H1 (cell line): ENCODE results near the gene RASAL1. TPM values are rescaled to one million over a fixed set of nuclear protein-coding genes. Genes with fewer than 3 reads are reported as not detected.

Experiments used
- CTCF ChIA-PET: fragments of 300-600 bp; sonication (Branson Sonifier 250); formaldehyde crosslinking; loops from one replicate; lab custom pipeline; 2021; ENCODE audit not compliant: partially characterized antibody; lab: Charles Lee
- POLR2A ChIA-PET: fragments of 300-600 bp; sonication (Branson Sonifier 250); formaldehyde crosslinking; loops from one replicate; lab custom pipeline; 2021; ENCODE audit warnings: inconsistent platforms; ENCODE audit not compliant: partially characterized antibody; lab: Charles Lee
- DNase-seq, 2 experiments: peaks; one replicate each; pipeline versions ENCODE4 v3.0.0 to v3.0.0-alpha.2; 2010 to 2022; ENCODE audit warnings: low spot score in 2 of 2, low read depth in 1 of 2, mixed read lengths in 1 of 2
- FAIRE-seq: peaks from 2 replicates; lab custom pipeline; 2011; peaks lifted over from hg19 to GRCh38; lab: Jason Lieb, UNC
- H2AFZ ChIP-seq: 2 replicates; pipeline ENCODE4 v1.8.1; 2012; ENCODE audit warnings: low read length, inconsistent platforms
- H2AK5ac ChIP-seq: 2 replicates; pipeline ENCODE4 v1.6.1; 2013; ENCODE audit warnings: low read depth, low read length
- H2BK120ac ChIP-seq: replicated peaks from 2 replicates; pipeline ENCODE3; 2013; ENCODE audit warnings: low read depth, low read length, inconsistent platforms
- H2BK12ac ChIP-seq: 2 replicates; pipeline ENCODE4 v1.6.1; 2013; ENCODE audit warnings: low read depth, low read length
- H2BK15ac ChIP-seq: 2 replicates; pipeline ENCODE4 v1.6.1; 2013; ENCODE audit warnings: low read length
- H2BK20ac ChIP-seq: 2 replicates; pipeline ENCODE4 v1.6.1; 2013; ENCODE audit warnings: low read length
- H2BK5ac ChIP-seq: 2 replicates; pipeline ENCODE4 v1.6.1; 2013; ENCODE audit warnings: low read depth, low read length
- H3K14ac ChIP-seq: 2 replicates; pipeline ENCODE4 v1.6.1; 2013; ENCODE audit warnings: inconsistent platforms; ENCODE audit not compliant: insufficient read length
- H3K18ac ChIP-seq: 2 replicates; pipeline ENCODE4 v1.6.1; 2013; ENCODE audit warnings: low read length; ENCODE audit errors: extremely low read depth
- H3K23ac ChIP-seq: 2 replicates; pipeline ENCODE4 v1.6.1; 2013; ENCODE audit warnings: inconsistent platforms; ENCODE audit not compliant: insufficient read length
- H3K23me2 ChIP-seq: 2 replicates; pipeline ENCODE4 v1.6.1; 2013; ENCODE audit warnings: low read depth, low read length
- H3K27ac ChIP-seq: 2 replicates; pipeline ENCODE4 v1.6.1; 2011; ENCODE audit warnings: low read depth, low read length, inconsistent platforms
- H3K27me3 ChIP-seq, 4 experiments: replicated peaks in 1 of 4; 1 replicate in 1 of 4; 2 replicates in 3 of 4; pipeline versions ENCODE4 v1.6.1 to v1.8.1; 2011 to 2013; ENCODE audit warnings: low read length in 3 of 4, mild to moderate bottlenecking in 3 of 4, inconsistent platforms in 2 of 4, mixed read lengths in 2 of 4, moderate library complexity in 1 of 4; ENCODE audit not compliant: control insufficient read depth in 3 of 4, insufficient read depth in 3 of 4; ENCODE audit errors: extremely low read depth in 1 of 4
- H3K36me3 ChIP-seq, 4 experiments: 2 replicates each; pipeline versions ENCODE4 v1.6.1 to v1.8.1; 2011 to 2013; ENCODE audit warnings: mild to moderate bottlenecking in 4 of 4, low read length in 3 of 4, moderate library complexity in 2 of 4, control low read depth in 1 of 4, inconsistent platforms in 1 of 4; ENCODE audit not compliant: insufficient read depth in 4 of 4, control insufficient read depth in 2 of 4
- H3K4ac ChIP-seq: replicated peaks from 2 replicates; pipeline ENCODE3; 2013; ENCODE audit warnings: low read length, low read depth, mixed read lengths, inconsistent platforms; ENCODE audit not compliant: insufficient read length
- H3K4me1 ChIP-seq, 4 experiments: replicated peaks in 1 of 4; 1 replicate in 1 of 4; 2 replicates in 3 of 4; pipeline versions ENCODE4 v1.6.1 to v1.8.1; 2011 to 2013; ENCODE audit warnings: low read length in 3 of 4, inconsistent platforms in 2 of 4, mixed read lengths in 1 of 4; ENCODE audit not compliant: insufficient read depth in 4 of 4, control insufficient read depth in 3 of 4
- H3K4me2 ChIP-seq, 2 experiments: 2 replicates each; pipeline versions ENCODE4 v1.6.1 to v1.8.1; 2011 to 2013; ENCODE audit warnings: low read depth in 2 of 2, low read length in 2 of 2, control low read depth in 1 of 2, inconsistent platforms in 1 of 2, mild to moderate bottlenecking in 1 of 2; ENCODE audit not compliant: insufficient read depth in 1 of 2
- H3K4me3 ChIP-seq, 4 experiments: fragments of 200-600, 300-600 bp in 1 of 4; sonication (generic), shearing (Covaris generic), sonication (Bioruptor Twin) in 1 of 4; 2 replicates each; pipeline versions ENCODE4 v1.5.1 to v1.8.1; 2011 to 2016; ENCODE audit warnings: low read length in 4 of 4, low read depth in 3 of 4, control low read depth in 2 of 4, inconsistent platforms in 2 of 4, mild to moderate bottlenecking in 2 of 4, mixed read lengths in 1 of 4, moderate library complexity in 1 of 4; ENCODE audit not compliant: insufficient read depth in 2 of 4; ENCODE audit errors: extremely low read depth in 1 of 4
- H3K56ac ChIP-seq: replicated peaks from 2 replicates; pipeline ENCODE3; 2013; ENCODE audit warnings: low read depth, mild to moderate bottlenecking, mixed read lengths, low read length, inconsistent platforms; ENCODE audit not compliant: insufficient read length
- H3K79me1 ChIP-seq: 2 replicates; pipeline ENCODE4 v1.6.1; 2013; ENCODE audit warnings: low read depth, low read length, control low read depth
- H3K79me2 ChIP-seq, 2 experiments: 2 replicates each; pipeline versions ENCODE4 v1.6.1 to v1.8.1; 2012 to 2013; ENCODE audit warnings: low read length in 2 of 2, mild to moderate bottlenecking in 2 of 2, inconsistent platforms in 1 of 2; ENCODE audit not compliant: insufficient read depth in 2 of 2, control insufficient read depth in 1 of 2
- H3K9ac ChIP-seq, 4 experiments: replicated peaks in 1 of 4; 1 replicate in 1 of 4; 2 replicates in 3 of 4; pipeline versions ENCODE4 v1.6.1 to v1.8.1; 2011 to 2013; ENCODE audit warnings: low read depth in 3 of 4, low read length in 3 of 4, control low read depth in 2 of 4, mild to moderate bottlenecking in 2 of 4, moderate library complexity in 2 of 4, inconsistent platforms in 1 of 4; ENCODE audit errors: extremely low read depth in 1 of 4
- H3K9me3 ChIP-seq, 2 experiments: 2 replicates each; pipeline versions ENCODE4 v1.6.1 to v1.8.1; 2012 to 2013; ENCODE audit warnings: mild to moderate bottlenecking in 2 of 2, moderate library complexity in 2 of 2, control low read depth in 1 of 2, inconsistent platforms in 1 of 2, low read depth in 1 of 2, low read length in 1 of 2, mixed read lengths in 1 of 2; ENCODE audit not compliant: insufficient read depth in 2 of 2
- H4K20me1 ChIP-seq, 2 experiments: replicated peaks in 1 of 2; 2 replicates each; pipeline versions ENCODE3 to v1.8.1; 2011 to 2013; ENCODE audit warnings: inconsistent platforms in 2 of 2, low read length in 2 of 2, mild to moderate bottlenecking in 1 of 2; ENCODE audit not compliant: insufficient read depth in 2 of 2, control insufficient read depth in 1 of 2
- H4K5ac ChIP-seq: 2 replicates; pipeline ENCODE4 v1.6.1; 2013; ENCODE audit warnings: low read length, low read depth, mixed read lengths, inconsistent platforms; ENCODE audit not compliant: insufficient read length
- H4K8ac ChIP-seq: 2 replicates; pipeline ENCODE4 v1.8.0; 2013; ENCODE audit warnings: mild to moderate bottlenecking, moderate library complexity, low read length, inconsistent platforms; ENCODE audit not compliant: insufficient read depth; ENCODE audit errors: extremely low read depth
- H4K91ac ChIP-seq: replicated peaks from 2 replicates; pipeline ENCODE3; 2013; ENCODE audit warnings: low read length, mixed read lengths, inconsistent platforms; ENCODE audit not compliant: insufficient read length
- CHD1 ChIP-seq: IDR thresholded peaks from 2 replicates; pipeline ENCODE4 v1.6.1; 2012; ENCODE audit warnings: low read depth, low read length, improper control_type of control experiment
- CTBP2 ChIP-seq: IDR thresholded peaks from 2 replicates; pipeline ENCODE4 v1.7.0; 2011; ENCODE audit warnings: borderline replicate concordance, mild to moderate bottlenecking, moderate library complexity, mixed read lengths, low read length; ENCODE audit not compliant: insufficient read depth, insufficient read length
- E2F6 ChIP-seq: IDR thresholded peaks from 2 replicates; pipeline ENCODE4 v1.6.1; 2012; ENCODE audit warnings: inconsistent platforms
- NANOG ChIP-seq: IDR thresholded peaks from 2 replicates; pipeline ENCODE4 v1.6.1; 2011; ENCODE audit warnings: low read length, low read depth, mild to moderate bottlenecking, inconsistent platforms; ENCODE audit not compliant: insufficient read depth, poor library complexity, severe bottlenecking
- NRF1 ChIP-seq: IDR thresholded peaks from 2 replicates; pipeline ENCODE4 v1.6.1; 2011; ENCODE audit warnings: mild to moderate bottlenecking, low read depth, low read length, improper control_type of control experiment
- POLR2AphosphoS5 ChIP-seq: IDR thresholded peaks from 2 replicates; pipeline ENCODE4 v1.6.1; 2011; ENCODE audit warnings: low read depth, low read length
- RBBP5 ChIP-seq: IDR thresholded peaks from 2 replicates; pipeline ENCODE4 v1.7.1; 2012; ENCODE audit warnings: low read depth, mild to moderate bottlenecking, inconsistent platforms, low read length, moderate library complexity, borderline replicate concordance
- RXRA ChIP-seq: IDR thresholded peaks from 2 replicates; pipeline ENCODE4 v1.6.1; 2011; ENCODE audit warnings: low read depth, mild to moderate bottlenecking, low read length, moderate library complexity; ENCODE audit not compliant: insufficient read depth
- SIX5 ChIP-seq: IDR thresholded peaks from 2 replicates; pipeline ENCODE4 v1.6.1; 2011; ENCODE audit warnings: mild to moderate bottlenecking, low read depth, low read length
- SP2 ChIP-seq: IDR thresholded peaks from 2 replicates; pipeline ENCODE4 v1.6.1; 2012; ENCODE audit warnings: mild to moderate bottlenecking, low read length, inconsistent platforms
- TCF12 ChIP-seq: IDR thresholded peaks from 2 replicates; pipeline ENCODE4 v1.6.1; 2011; ENCODE audit warnings: low read depth, mild to moderate bottlenecking, low read length
- YY1 ChIP-seq: IDR thresholded peaks from 2 replicates; pipeline ENCODE4 v1.6.1; 2011; ENCODE audit warnings: low read depth, mild to moderate bottlenecking, low read length
- ZNF274 ChIP-seq: IDR thresholded peaks from 2 replicates; pipeline ENCODE4 v1.7.0; 2012; ENCODE audit warnings: low read length, borderline replicate concordance; ENCODE audit errors: extremely low read depth
- WGBS, 2 experiments: shearing (Covaris generic) in 1 of 2; methylation state at CpG; one replicate each; pipeline versions ENCODE4 v1.1.6 to v1.1.7; 2013 to 2015; ENCODE audit warnings: low lambda C conversion rate in 2 of 2, mixed read lengths in 2 of 2, inconsistent platforms in 1 of 2, low coverage in 1 of 2, missing lambda C conversion rate in 1 of 2; ENCODE audit not compliant: insufficient replicate concordance in 2 of 2, insufficient coverage in 1 of 2, insufficient read length in 1 of 2; ENCODE audit errors: extremely low coverage in 1 of 2, missing lambda C conversion rate in 1 of 2; 5-methylcytosine and 5-hydroxymethylcytosine counted together
- polyA plus RNA-seq, 7 experiments: library from polyadenylated mRNA; depleted of rRNA in 3 of 7; stranded (reverse) in 5 of 7; unstranded in 2 of 7; fragments of >200 nt in 5 of 7; fragments of 200-250 nt in 2 of 7; gene quantifications; 1 replicate in 5 of 7; 2 replicates in 1 of 7; 4 replicates in 1 of 7; pipeline versions ENCODE4 v1.2.1 to v1.2.3, GENCODE V29; 2011 to 2013; ENCODE audit warnings: missing spikeins in 2 of 7, mixed read lengths in 2 of 7
- total RNA-seq: library from RNA; stranded (reverse); fragmentation: NEBNext Ultra II Directional; extraction: Animal tissue kit (Norgen Biotek cat#: 25700); gene quantifications from 2 replicates; pipeline ENCODE4 v1.2.1, GENCODE V29; 2021

The RASAL1 gene
- total and polyA plus RNA-seq, 2 of the 8 experiments (the other 6 are each of a cell fraction or from before 2014, with no cell fraction given), result 3.7 to 5.0 TPM

- Histone ChIP-seq H3K27ac (no peak overlapping the region), H3K9me3 (no peaks in the 10 kb centered on the region), H2BK15ac (no peak overlapping the region), H3K4ac (no peak overlapping the region), H3K79me2 (no peaks in the 10 kb centered on the region), H3K23me2 (peaks cover 4% of the 10 kb centered on the region; the same call in 1 of the 2 replicates), H2AK5ac (no peak overlapping the region), H2BK5ac (no peak overlapping the region; the same call in 1 of the 2 replicates), H3K27me3 (peaks cover 0 to 2% (median 0%) of the 10 kb centered on the region in 4 experiments; a peak in 3 of 7 replicates), H3K4me2 (no peak overlapping the region), H2BK12ac (peak overlapping the region; percentile 68; the same call in 1 of the 2 replicates), H3K36me3 (no peaks in the 10 kb centered on the region), H3K4me1 (peaks cover 0 to 27% (median 15%) of the 10 kb centered on the region in 4 experiments; a peak in 6 of 7 replicates), H3K56ac (no peak overlapping the region), H3K18ac (no peak overlapping the region), H4K5ac (no peak overlapping the region), H4K91ac (no peak overlapping the region), H2BK120ac (no peak overlapping the region), H3K9ac (no peak overlapping the region), H2BK20ac (no peak overlapping the region), H4K8ac (no peak overlapping the region; the same call in 1 of the 2 replicates), H2AFZ (no peak overlapping the region), H3K4me3 (no peak overlapping the region), H3K79me1 (no peaks in the 10 kb centered on the region), H3K14ac (no peak overlapping the region), H3K23ac (no peak overlapping the region), H4K20me1 (peaks cover 0 to 5% of the 10 kb centered on the region in 2 experiments)
- FAIRE-seq (no peak), DNase-seq (no peak)
- ChIA-PET CTCF (interaction anchor here (0.9 to 12.0 kb wide), 9 partner anchors 9 to 704 kb away, joined by 3 to 96 read pairs (median 4); no protein-coding TSS in a partner anchor), POLR2A (interaction anchor here (1.1 to 2.1 kb wide), 3 partner anchors 12 to 40 kb away, joined by 3 to 6 read pairs (median 5); no protein-coding TSS in a partner anchor)
- 77% methylated on average over 13 of the region's 13 CpGs; no CpG with 5 or more reads in 1 of the 2 experiments for WGBS, 2 experiments
- TF ChIP-seq ZNF274 (no peak), E2F6 (no peak), RBBP5 (no peak), NRF1 (no peak), NANOG (no peak), YY1 (no peak), CTBP2 (no peak), SIX5 (no peak), CHD1 (no peak), POLR2AphosphoS5 (no peak), TCF12 (no peak), RXRA (no peak), SP2 (no peak)
Observed at GRCh38 chr12:113066813-113067400, 68.7 kb downstream of the RASAL1 start.
